Activated CD8-positive, alpha-beta memory T cell treated with anti-CD3 and anti-CD28 coated beads, Interleukin-2, amount 10 ng/mL, durations not matched to agents 7 days and 5 days (primary cell): Measurements from ENCODE around the gene OTULIN. TPM values are rescaled to one million over a fixed set of nuclear protein-coding genes. Genes with fewer than 3 reads are reported as not detected.

Experiments used
- ATAC-seq: fragments of 150-1000 bp; cut with Tn5 transposase; one replicate; pipeline ENCODE4 v1.10.0; 2021; ENCODE audit warnings: moderate library complexity
- CTCF ChIA-PET: fragments of 350-600 bp; sonication (Branson Sonifier 250); formaldehyde crosslinking; loops from one replicate; lab custom pipeline; 2021; ENCODE audit warnings: antibody characterized with exemption; lab: Charles Lee
- DNase-seq: peaks from one replicate; pipeline ENCODE4 v3.0.0-alpha.2; 2020
- H3K27ac Mint-ChIP-seq: one replicate; pipeline ENCODE4 v1.8.0; 2021; ENCODE audit warnings: mild to moderate bottlenecking, mixed read lengths
- H3K27me3 Mint-ChIP-seq: one replicate; pipeline ENCODE4 v1.8.0; 2021; ENCODE audit warnings: mixed read lengths
- H3K36me3 Mint-ChIP-seq: one replicate; pipeline ENCODE4 v1.8.0; 2021; ENCODE audit warnings: mild to moderate bottlenecking, mixed read lengths
- H3K4me1 Mint-ChIP-seq: one replicate; pipeline ENCODE4 v1.8.0; 2021; ENCODE audit warnings: mixed read lengths
- H3K4me3 Mint-ChIP-seq: one replicate; pipeline ENCODE4 v1.8.0; 2021; ENCODE audit warnings: mild to moderate bottlenecking, moderate library complexity, mixed read lengths
- H3K9me3 Mint-ChIP-seq: one replicate; pipeline ENCODE4 v1.8.0; 2022; ENCODE audit warnings: low read depth, mixed read lengths
- total RNA-seq, 2 experiments: library from RNA; stranded (reverse); gene quantifications; one replicate each; pipeline ENCODE4 v1.2.3, GENCODE V29; 2021

The OTULIN gene
- total RNA-seq, 2 experiments from 2014 or later, result 87.8 to 123 TPM

DNA sequence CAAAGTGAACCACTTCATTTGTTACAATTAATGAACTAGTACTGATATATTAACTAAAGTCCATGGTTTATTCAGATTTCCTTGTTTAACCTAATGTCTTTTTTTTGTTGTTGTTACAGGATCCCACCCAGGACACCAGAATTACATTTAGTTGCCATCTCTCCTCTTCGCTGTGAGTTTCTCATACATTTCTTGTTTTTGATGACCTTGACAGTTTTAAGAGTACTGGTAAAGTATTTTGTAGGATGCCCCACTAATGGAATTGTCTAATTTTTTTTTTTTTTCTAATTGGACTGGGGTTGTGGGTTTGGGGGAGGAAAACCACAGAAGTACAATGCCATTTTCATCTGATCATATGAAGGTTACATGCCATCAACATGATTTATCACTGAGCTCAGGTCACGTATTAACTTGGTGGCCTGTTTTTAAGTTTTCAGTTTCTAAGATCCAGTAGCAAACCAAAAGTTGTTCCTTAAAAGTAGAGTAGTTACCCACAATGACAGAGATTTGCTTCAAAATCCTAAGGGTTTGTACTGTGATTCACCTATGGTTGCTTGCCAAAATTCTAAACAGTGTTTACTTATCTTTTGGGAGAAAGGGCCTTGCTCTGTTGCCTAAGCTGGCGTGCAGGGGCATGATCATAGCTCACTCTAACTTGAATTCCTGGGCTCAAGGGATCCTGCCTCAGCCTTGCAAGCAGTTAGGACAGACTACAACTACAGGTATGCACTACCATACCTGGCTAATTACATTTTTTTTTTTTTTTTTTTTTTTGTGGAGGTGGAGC is 4.5 kb upstream of the OTULIN start:
- Mint-ChIP-seq H3K4me3 (no peak overlapping the region), H3K9me3 (peaks cover 2% of the 10 kb centered on the region), H3K4me1 (peaks cover 40% of the 10 kb centered on the region), H3K27me3 (no peaks in the 10 kb centered on the region), H3K27ac (no peak overlapping the region), H3K36me3 (peaks cover 21% of the 10 kb centered on the region)
- no peak for DNase-seq
- no peak for ATAC-seq
- CTCF ChIA-PET, result interaction anchor here (0.8 to 2.2 kb wide), 3 partner anchors 12 to 308 kb away, joined by 3 to 17 read pairs (median 4); no protein-coding TSS in a partner anchor

- Mint-ChIP-seq H3K9me3 (peaks cover 2% of the 10 kb centered on the region), H3K4me1 (peaks cover 32% of the 10 kb centered on the region)
These were observed 3.7 kb upstream of the OTULIN start for GRCh38 chr5:14660833-14661232.

GRCh38 chr5:14662721-14663260 is 1.7 kb upstream of the OTULIN start:
- CTCF ChIA-PET, result no interaction called here
- Mint-ChIP-seq H3K27me3 (no peaks in the 10 kb centered on the region), H3K36me3 (peaks cover 37% of the 10 kb centered on the region), H3K9me3 (peaks cover 2% of the 10 kb centered on the region), H3K27ac (no peak overlapping the region), H3K4me1 (peaks cover 48% of the 10 kb centered on the region), H3K4me3 (no peak overlapping the region)
- DNase-seq (no peak), ATAC-seq (no peak)

More at GRCh38 chr5:14660833-14661232, 3.7 kb upstream of the OTULIN start:
- H3K4me3 Mint-ChIP-seq, result no peak overlapping the region
- peak overlapping the region; percentile 4 for H3K27ac Mint-ChIP-seq
- DNase-seq, result no peak
- no peaks in the 10 kb centered on the region for H3K27me3 Mint-ChIP-seq
- ATAC-seq, result no peak
- peaks cover 25% of the 10 kb centered on the region for H3K36me3 Mint-ChIP-seq
- CTCF ChIA-PET, result interaction anchor here (0.8 to 2.2 kb wide), 3 partner anchors 13 to 309 kb away, joined by 3 to 17 read pairs (median 4); no protein-coding TSS in a partner anchor

GRCh38 chr5:14663734-14664269 is 716 bp upstream of the OTULIN start:
- ATAC-seq, result peak; percentile 16
- Mint-ChIP-seq H3K27me3 (no peaks in the 10 kb centered on the region), H3K9me3 (peaks cover 2% of the 10 kb centered on the region), H3K27ac (peak overlapping the region; percentile 91), H3K36me3 (peaks cover 43% of the 10 kb centered on the region), H3K4me1 (peaks cover 59% of the 10 kb centered on the region), H3K4me3 (peak overlapping the region; percentile 96)
- DNase-seq, result peak; percentile 60
- CTCF ChIA-PET, result interaction anchor here (1.1 kb wide), 1 partner anchor 15 kb away, joined by 4 read pairs; no protein-coding TSS in a partner anchor

DNA sequence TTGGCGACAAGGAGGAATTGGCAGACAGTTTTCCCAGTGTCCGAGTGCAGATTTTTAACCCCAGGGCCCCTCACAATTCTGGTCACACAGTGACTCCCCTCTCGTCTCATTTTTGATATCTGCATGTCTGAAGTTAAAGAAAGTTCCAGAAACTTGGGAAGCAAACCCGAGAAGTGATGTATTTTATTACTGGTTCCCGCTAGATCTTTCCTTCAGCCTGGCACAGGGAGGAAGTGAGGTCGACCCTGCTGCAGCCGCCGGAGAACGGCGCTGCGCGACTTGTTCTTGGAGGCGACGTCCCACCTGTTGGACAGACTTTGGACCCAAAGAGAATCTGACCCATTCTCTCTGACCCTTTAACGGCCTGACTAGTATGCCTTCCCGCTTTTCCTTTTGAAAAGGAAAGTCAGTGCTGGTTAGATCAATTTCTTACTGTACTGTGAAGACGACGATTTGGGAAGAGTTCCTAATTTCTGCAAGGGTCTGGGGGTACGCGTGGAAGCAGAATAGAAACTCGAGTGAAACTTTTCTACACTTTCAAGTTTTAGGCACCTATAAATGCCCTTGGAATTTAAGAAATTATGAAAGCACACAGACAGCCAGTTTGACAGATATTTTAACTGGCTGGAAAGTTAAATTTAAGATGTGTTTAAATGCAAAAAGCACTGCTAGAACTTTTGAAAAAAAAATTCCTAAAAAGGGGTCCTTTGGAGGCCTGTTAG is 744 bp downstream of the OTULIN start:
- no peak for ATAC-seq
- Mint-ChIP-seq H3K4me3 (peak overlapping the region; percentile 96), H3K27me3 (no peaks in the 10 kb centered on the region), H3K27ac (peak overlapping the region; percentile 94), H3K36me3 (peaks cover 43% of the 10 kb centered on the region), H3K4me1 (peaks cover 65% of the 10 kb centered on the region), H3K9me3 (no peaks in the 10 kb centered on the region)
- CTCF ChIA-PET, result interaction anchor here (2.2 to 3.4 kb wide), 3 partner anchors 11 to 300 kb away, joined by 12 to 24 read pairs (median 19); no protein-coding TSS in a partner anchor
- peak; percentile 53 for DNase-seq

DNA sequence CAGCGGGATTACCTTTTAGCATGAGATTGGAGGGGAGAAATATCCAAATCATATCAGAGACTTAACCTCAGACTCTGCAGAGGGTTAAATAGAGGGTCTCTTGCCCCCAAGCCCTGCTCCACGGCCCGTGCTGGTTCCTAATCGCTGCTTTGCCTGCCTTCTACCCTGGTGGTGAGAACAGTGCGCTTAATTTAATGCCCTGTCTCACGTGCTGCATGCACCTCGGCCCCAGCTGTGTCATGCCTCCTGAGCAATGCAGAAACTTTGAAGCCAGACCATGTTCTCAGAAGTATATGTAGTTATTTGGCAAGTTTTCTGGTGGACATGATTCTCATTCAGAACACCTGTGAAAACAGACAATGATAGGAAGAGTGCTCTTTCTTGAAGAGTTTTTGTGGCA is 1.4 kb downstream of the OTULIN start:
- CTCF ChIA-PET, result interaction anchor here (2.1 to 3.4 kb wide), 4 partner anchors 10 to 301 kb away, joined by 10 to 24 read pairs (median 16); no protein-coding TSS in a partner anchor
- peak; percentile 78 for DNase-seq
- Mint-ChIP-seq H3K4me1 (peaks cover 66% of the 10 kb centered on the region), H3K27me3 (no peaks in the 10 kb centered on the region), H3K36me3 (peaks cover 40% of the 10 kb centered on the region), H3K27ac (peak overlapping the region; percentile 94), H3K4me3 (peak overlapping the region; percentile 96), H3K9me3 (no peaks in the 10 kb centered on the region)
- ATAC-seq, result peak; percentile 31

GRCh38 chr5:14666357-14666756 is 1.8 kb downstream of the OTULIN start:
- CTCF ChIA-PET, result interaction anchor here (1.4 to 3.4 kb wide), 6 partner anchors 10 to 326 kb away, joined by 3 to 24 read pairs (median 11); no protein-coding TSS in a partner anchor
- peak overlapping the region; percentile 96 for H3K4me3 Mint-ChIP-seq
- peaks cover 66% of the 10 kb centered on the region for H3K4me1 Mint-ChIP-seq
- H3K36me3 Mint-ChIP-seq, result peaks cover 40% of the 10 kb centered on the region
- DNase-seq (no peak), ATAC-seq (no peak)
- no peaks in the 10 kb centered on the region for H3K27me3 Mint-ChIP-seq
- no peaks in the 10 kb centered on the region for H3K9me3 Mint-ChIP-seq
- peak overlapping the region; percentile 94 for H3K27ac Mint-ChIP-seq

DNA sequence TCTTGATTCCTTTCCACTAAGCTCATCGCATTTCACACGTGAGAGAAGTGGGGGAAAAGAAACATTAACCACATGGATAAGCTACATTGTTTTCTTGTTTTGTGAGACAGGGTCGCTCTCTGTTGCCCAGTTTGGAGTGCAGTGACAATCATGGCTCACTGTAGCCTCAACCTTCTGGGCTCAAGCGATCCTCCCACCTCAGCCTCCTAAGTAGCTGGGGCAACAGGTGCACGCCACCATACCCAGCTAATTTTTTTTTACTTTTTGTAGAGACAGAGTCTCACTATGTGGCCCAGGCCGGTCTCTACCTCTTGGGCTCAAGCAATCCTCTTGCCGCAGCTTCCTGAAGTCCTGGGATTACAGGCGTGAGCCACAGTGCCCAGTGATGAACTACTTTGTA is 2.8 kb downstream of the OTULIN start:
- Mint-ChIP-seq H3K4me1 (peaks cover 71% of the 10 kb centered on the region), H3K27me3 (no peaks in the 10 kb centered on the region), H3K36me3 (peaks cover 40% of the 10 kb centered on the region), H3K4me3 (peak overlapping the region; percentile 96), H3K27ac (peak overlapping the region; percentile 94), H3K9me3 (no peaks in the 10 kb centered on the region)
- ATAC-seq (no peak), DNase-seq (no peak)
- CTCF ChIA-PET, result interaction anchor here (1.4 to 3.4 kb wide), 6 partner anchors 9 to 325 kb away, joined by 3 to 24 read pairs (median 11); no protein-coding TSS in a partner anchor

- no peak for DNase-seq
- CTCF ChIA-PET, result interaction anchor here (1.4 to 3.4 kb wide), 6 partner anchors 8 to 325 kb away, joined by 3 to 24 read pairs (median 11); no protein-coding TSS in a partner anchor
These were observed 3.3 kb downstream of the OTULIN start for GRCh38 chr5:14667770-14668169.

GRCh38 chr5:14668181-14668591 is 3.7 kb downstream of the OTULIN start:
- no peaks in the 10 kb centered on the region for H3K27me3 Mint-ChIP-seq
- H3K4me3 Mint-ChIP-seq, result peak overlapping the region; percentile 96
- peak overlapping the region; percentile 94 for H3K27ac Mint-ChIP-seq
- H3K36me3 Mint-ChIP-seq, result peaks cover 36% of the 10 kb centered on the region
- peak; percentile 3 for ATAC-seq
- no peaks in the 10 kb centered on the region for H3K9me3 Mint-ChIP-seq
- peaks cover 70% of the 10 kb centered on the region for H3K4me1 Mint-ChIP-seq
- CTCF ChIA-PET, result interaction anchor here (0.6 to 3.4 kb wide), 4 partner anchors 8 to 19 kb away, joined by 3 to 24 read pairs (median 12); no protein-coding TSS in a partner anchor
- DNase-seq, result peak; percentile 83

More at GRCh38 chr5:14667770-14668169, 3.3 kb downstream of the OTULIN start:
- H3K36me3 Mint-ChIP-seq, result peaks cover 36% of the 10 kb centered on the region
- peak overlapping the region; percentile 94 for H3K27ac Mint-ChIP-seq
- H3K4me3 Mint-ChIP-seq, result peak overlapping the region; percentile 96
- H3K9me3 Mint-ChIP-seq, result no peaks in the 10 kb centered on the region
- no peak for ATAC-seq
- peaks cover 71% of the 10 kb centered on the region for H3K4me1 Mint-ChIP-seq
- H3K27me3 Mint-ChIP-seq, result no peaks in the 10 kb centered on the region

DNA sequence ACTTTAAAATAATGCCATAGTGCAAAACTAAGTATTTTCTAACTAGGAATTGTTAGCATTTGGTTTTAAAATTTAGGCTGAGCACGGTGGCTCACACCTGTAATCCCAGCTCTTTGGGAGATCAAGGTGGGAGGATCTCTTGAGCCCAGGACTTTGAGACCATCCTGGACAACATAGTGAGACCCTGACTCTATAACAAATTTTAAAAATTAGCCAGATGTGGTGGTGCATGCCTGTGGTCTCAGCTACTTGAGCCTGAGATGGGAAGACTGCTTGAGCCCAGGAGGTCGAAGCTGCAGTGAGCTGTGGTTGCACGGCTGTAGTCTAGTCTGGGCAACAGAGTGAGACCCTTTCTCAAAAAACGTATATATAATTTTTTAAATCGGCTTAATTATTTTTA is 4.9 kb downstream of the OTULIN start:
- ATAC-seq, result no peak
- H3K27ac Mint-ChIP-seq, result peak overlapping the region; percentile 33

GRCh38 chr5:14669975-14670374 is 5.5 kb downstream of the OTULIN start:
- CTCF ChIA-PET, result interaction anchor here (0.8 to 1.4 kb wide), 6 partner anchors 8 to 313 kb away, joined by 3 to 5 read pairs (median 4); no protein-coding TSS in a partner anchor
- Mint-ChIP-seq H3K4me3 (peak overlapping the region; percentile 47), H3K9me3 (no peaks in the 10 kb centered on the region), H3K36me3 (peaks cover 47% of the 10 kb centered on the region), H3K4me1 (peaks cover 84% of the 10 kb centered on the region), H3K27me3 (no peaks in the 10 kb centered on the region), H3K27ac (peak overlapping the region; percentile 80)
- DNase-seq, result no peak
- ATAC-seq, result no peak

More for the DNA sequence above, 4.9 kb downstream of the OTULIN start:
- H3K4me1 Mint-ChIP-seq, result peaks cover 80% of the 10 kb centered on the region
- DNase-seq, result no peak
- no peaks in the 10 kb centered on the region for H3K27me3 Mint-ChIP-seq
- peaks cover 43% of the 10 kb centered on the region for H3K36me3 Mint-ChIP-seq
- H3K9me3 Mint-ChIP-seq, result no peaks in the 10 kb centered on the region
- H3K4me3 Mint-ChIP-seq, result peak overlapping the region; percentile 14
- CTCF ChIA-PET, result interaction anchor here (0.8 to 1.4 kb wide), 4 partner anchors 9 to 305 kb away, joined by 3 to 5 read pairs (median 4); no protein-coding TSS in a partner anchor
